Transverse colon (tissue), 4 donors: ENCODE measurements around the gene HSD17B12. TPM values are rescaled to one million over a fixed set of nuclear protein-coding genes. Genes with fewer than 3 reads are reported as not detected.

Experiments
- DNase-seq: peaks from one replicate; pipeline ENCODE4 v3.0.0-alpha.2; 2019
- H3K27ac ChIP-seq, 4 donors: fragments of 200-600 bp; sonication (generic); 2 replicates each; pipeline ENCODE4 v1.5.1; 2016 to 2018; ENCODE audit warnings: inconsistent platforms in 4 of 4
- H3K27me3 ChIP-seq: fragments of 200-600 bp; sonication (generic); 2 replicates; pipeline ENCODE4 v1.5.1; 2017; ENCODE audit warnings: inconsistent platforms
- H3K36me3 ChIP-seq, 4 donors: fragments of 200-600 bp; sonication (generic); 2 replicates each; pipeline ENCODE4 v1.5.1; 2017 to 2019; ENCODE audit warnings: inconsistent platforms in 4 of 4
- H3K4me1 ChIP-seq, 4 donors: fragments of 200-600 bp; sonication (generic); 2 replicates each; pipeline ENCODE4 v1.5.1; 2017 to 2020; ENCODE audit warnings: inconsistent platforms in 4 of 4
- H3K4me3 ChIP-seq, 4 donors: fragments of 200-600 bp; sonication (generic); 1 replicate in 1 of 4; 2 replicates in 3 of 4; pipeline versions ENCODE4 v1.5.1 to v1.6.1; 2017 to 2019; ENCODE audit warnings: inconsistent platforms in 4 of 4
- H3K9me3 ChIP-seq, 2 donors: fragments of 200-600 bp; sonication (generic); 2 replicates each; pipeline ENCODE4 v1.5.1; 2017 to 2019; ENCODE audit warnings: inconsistent platforms in 2 of 2
- CTCF ChIP-seq, 5 experiments: fragments of 200-600 bp in 3 of 5; fragments of 450-650 bp in 2 of 5; sonication (generic) in 3 of 5; IDR thresholded peaks; 1 replicate in 2 of 5; 2 replicates in 3 of 5; pipeline ENCODE4 v1.5.1; 2016 to 2017; ENCODE audit warnings: antibody characterized with exemption in 5 of 5, inconsistent platforms in 3 of 5, mild to moderate bottlenecking in 2 of 5, moderate library complexity in 1 of 5
- EP300 ChIP-seq: sonication (generic); formaldehyde crosslinking; IDR thresholded peaks from one replicate; pipeline ENCODE4 v1.6.1; 2017; ENCODE audit warnings: antibody characterized with exemption, low read depth
- POLR2A ChIP-seq: fragments of 450-650 bp; IDR thresholded peaks from one replicate; pipeline ENCODE4 v1.6.1; 2016; ENCODE audit warnings: antibody characterized with exemption, mild to moderate bottlenecking, moderate library complexity
- POLR2AphosphoS5 ChIP-seq, 3 donors: sonication (generic); formaldehyde crosslinking; IDR thresholded peaks; one replicate each; pipeline ENCODE4 v1.6.1; 2016; ENCODE audit warnings: antibody characterized with exemption in 3 of 3
- WGBS, 2 donors: methylation state at CpG; one replicate each; pipeline ENCODE4 v1.1.5; 2018; ENCODE audit warnings: low coverage in 1 of 2; 5-methylcytosine and 5-hydroxymethylcytosine counted together
- in situ Hi-C, 4 donors: fragments of 200-750 bp; cut with MboI; loops; one replicate each; pipeline versions ENCODE4 v1.15.0 to v1.15.1; 2017; ENCODE audit warnings: low sequenced_read_pairs in 3 of 4, low pct_ligation_motif_present in 1 of 4, low pct_unique_long_range_greater_than_20kb in 1 of 4
- intact Hi-C: fragments of 100-400 bp; cut with DNase I; formaldehyde crosslinking; loops from one replicate; pipeline ENCODE4 v1.15.1; 2023; ENCODE audit warnings: low total_unique reads
- total RNA-seq, 4 donors: library from RNA; depleted of rRNA; stranded (reverse); fragments of >200 nt; gene quantifications; one replicate each; pipeline ENCODE4 v1.1.0, GENCODE V29; 2016

Gene HSD17B12
- total RNA-seq, 4 donors from 2014 or later, result 33.3 to 65.7 (median 47.1) TPM

- Histone ChIP-seq H3K9me3 (no peaks in the 10 kb centered on the region), H3K4me3 (no peak overlapping the region), H3K4me1 (no peaks in the 10 kb centered on the region), H3K27me3 (no peaks in the 10 kb centered on the region), H3K36me3 (peaks cover 0 to 4% (median 0%) of the 10 kb centered on the region in 4 donors), H3K27ac (no peak overlapping the region)
- in situ Hi-C loops, result no loop called here
- no peak for TF ChIP-seq CTCF (IDR thresholded peaks at IDR 0.05)
- no peak for TF ChIP-seq EP300
- TF ChIP-seq POLR2AphosphoS5 (IDR thresholded peaks at IDR 0.05), result no peak
- no peak for TF ChIP-seq POLR2A
- 98 to 100% methylated on average over 5 to 7 of the region's 7 CpGs for WGBS, 2 donors
- DNase-seq, result no peak
- intact Hi-C loops, result no loop called here
These were observed 92.2 kb downstream of the HSD17B12 start for GRCh38 chr11:43772733-43773132.

- intact Hi-C loops, result no loop called here
- H3K4me3 ChIP-seq, result no peak overlapping the region
- no peak for TF ChIP-seq EP300
- TF ChIP-seq POLR2A, result no peak
- no peak for TF ChIP-seq POLR2AphosphoS5 (IDR thresholded peaks at IDR 0.05)
- no peak for TF ChIP-seq CTCF (IDR thresholded peaks at IDR 0.05)
- H3K4me1 ChIP-seq, result no peaks in the 10 kb centered on the region
- H3K27ac ChIP-seq, result no peak overlapping the region
- WGBS, 2 donors, result 100% methylated on average over 2 of the region's 2 CpGs; no CpG with 5 or more reads in 1 of the 2 donors
- in situ Hi-C loops, result no loop called here
- no peaks in the 10 kb centered on the region for H3K9me3 ChIP-seq
- no peak for DNase-seq
- no peaks in the 10 kb centered on the region for H3K27me3 ChIP-seq
- H3K36me3 ChIP-seq, result peaks cover 0 to 4% (median 0%) of the 10 kb centered on the region in 4 donors
These were observed 94.2 kb downstream of the HSD17B12 start for GRCh38 chr11:43774786-43775185.

GRCh38 chr11:43779306-43779705 lies 98.8 kb downstream of the HSD17B12 start:
- H3K4me3 ChIP-seq, result no peak overlapping the region

GRCh38 chr11:43784301-43784700 lies 103.8 kb downstream of the HSD17B12 start:
- 100% methylated on average over 1 of the region's 1 CpG; no CpG with 5 or more reads in 1 of the 2 donors for WGBS, 2 donors
- Histone ChIP-seq H3K4me1 (peaks cover 0 to 19% (median 6%) of the 10 kb centered on the region in 4 donors), H3K27ac (no peak overlapping the region), H3K9me3 (peaks cover 10 to 21% of the 10 kb centered on the region in 2 donors), H3K27me3 (no peaks in the 10 kb centered on the region), H3K4me3 (no peak overlapping the region), H3K36me3 (peaks cover 0 to 7% (median 0%) of the 10 kb centered on the region in 4 donors)
- in situ Hi-C loops, result no loop called here
- intact Hi-C loops, result no loop called here
- TF ChIP-seq EP300, result no peak
- TF ChIP-seq POLR2AphosphoS5 (IDR thresholded peaks at IDR 0.05), result no peak
- no peak for TF ChIP-seq CTCF (IDR thresholded peaks at IDR 0.05)
- TF ChIP-seq POLR2A, result no peak
- no peak for DNase-seq

More at GRCh38 chr11:43779306-43779705, 98.8 kb downstream of the HSD17B12 start:
- no peak for DNase-seq
- H3K36me3 ChIP-seq, result peaks cover 0 to 4% (median 0%) of the 10 kb centered on the region in 4 donors
- TF ChIP-seq EP300 (no peak), CTCF (IDR thresholded peaks at IDR 0.05) (no peak), POLR2AphosphoS5 (IDR thresholded peaks at IDR 0.05) (no peak), POLR2A (no peak)
- no peaks in the 10 kb centered on the region for H3K27me3 ChIP-seq
- H3K27ac ChIP-seq, result no peak overlapping the region
- H3K4me1 ChIP-seq, result no peaks in the 10 kb centered on the region
- H3K9me3 ChIP-seq, result peaks cover 4 to 11% of the 10 kb centered on the region in 2 donors
- in situ Hi-C loops, result no loop called here
- whole genome bisulfite sequencing, 2 donors, result 83 to 100% methylated on average over 2 of the region's 2 CpGs
- intact Hi-C loops, result no loop called here
